Measurements from ENCODE around the gene ALOXE3. TPM values are rescaled to one million over a fixed set of nuclear protein-coding genes. Genes with fewer than 3 reads are reported as not detected.

Gene ALOXE3
- total and polyA plus RNA-seq, 4 donors = 0.12 to 0.68 (median 0.28) TPM; not detected in 1

DNA sequence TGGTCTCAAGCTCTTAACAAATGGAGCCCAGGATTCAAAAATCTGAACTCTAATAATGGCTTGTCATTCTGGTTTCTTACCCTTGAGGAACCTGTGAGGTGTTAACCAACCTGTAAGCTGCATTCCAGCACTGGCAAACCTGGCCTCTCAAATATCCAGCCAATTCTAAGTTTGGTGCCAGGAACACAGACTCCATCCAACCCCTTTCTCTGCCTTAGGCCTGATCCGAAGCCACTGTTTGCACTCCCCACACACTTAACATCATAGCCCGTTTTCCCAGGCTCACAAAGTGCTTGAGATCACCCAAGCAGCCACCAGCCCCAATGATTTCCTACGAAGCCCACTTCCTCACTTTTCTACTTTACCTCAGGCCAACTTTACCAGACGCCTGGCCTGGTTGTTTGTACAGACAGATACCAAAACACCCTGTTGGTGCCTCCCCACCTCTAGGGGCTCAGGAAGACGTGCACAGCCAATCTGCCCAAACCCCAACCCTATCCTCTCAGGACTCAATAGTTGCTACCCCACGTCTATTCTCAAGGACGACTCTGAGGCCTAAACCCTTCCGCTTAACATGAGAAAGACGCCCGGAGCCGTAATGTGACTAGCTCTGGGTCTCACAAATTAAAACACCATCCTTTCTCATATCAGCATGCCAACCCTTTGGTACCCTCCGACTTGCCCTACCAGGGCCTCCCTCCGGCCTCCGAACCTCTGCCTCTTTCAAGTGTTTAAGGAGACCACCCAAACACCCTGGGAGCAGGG is 37.1 kb upstream of the ALOXE3 start:
- Histone ChIP-seq H3K4me3 (peak overlapping the region; percentile 94), H3K9me3 (ENCODE audit: control insufficient read depth in 4 of 4, insufficient read depth in 3 of 4, low read length in 3 of 4) (no peaks in the 10 kb centered on the region), H3K27ac (ENCODE audit: low read depth in 1 of 2, low read length in 1 of 2) (peak overlapping the region; percentile 89 to 100), H3K4me1 (ENCODE audit: control insufficient read depth in 5 of 5, insufficient read depth in 5 of 5, low read length in 5 of 5) (peaks cover 5 to 58% (median 31%) of the 10 kb centered on the region in 5 donors), H3K27me3 (ENCODE audit: control insufficient read depth in 3 of 3, insufficient read depth in 3 of 3, low read length in 2 of 3) (no peaks in the 10 kb centered on the region), H3K36me3 (ENCODE audit: control insufficient read depth in 4 of 4, insufficient read depth in 4 of 4, low read length in 4 of 4) (peaks cover 0 to 14% (median 9%) of the 10 kb centered on the region in 4 donors), H3K9ac (ENCODE audit: insufficient read depth in 1 of 2, low read length in 2 of 2) (peak overlapping the region; percentile 99 to 100)
- TF ChIP-seq, protein P1, sequence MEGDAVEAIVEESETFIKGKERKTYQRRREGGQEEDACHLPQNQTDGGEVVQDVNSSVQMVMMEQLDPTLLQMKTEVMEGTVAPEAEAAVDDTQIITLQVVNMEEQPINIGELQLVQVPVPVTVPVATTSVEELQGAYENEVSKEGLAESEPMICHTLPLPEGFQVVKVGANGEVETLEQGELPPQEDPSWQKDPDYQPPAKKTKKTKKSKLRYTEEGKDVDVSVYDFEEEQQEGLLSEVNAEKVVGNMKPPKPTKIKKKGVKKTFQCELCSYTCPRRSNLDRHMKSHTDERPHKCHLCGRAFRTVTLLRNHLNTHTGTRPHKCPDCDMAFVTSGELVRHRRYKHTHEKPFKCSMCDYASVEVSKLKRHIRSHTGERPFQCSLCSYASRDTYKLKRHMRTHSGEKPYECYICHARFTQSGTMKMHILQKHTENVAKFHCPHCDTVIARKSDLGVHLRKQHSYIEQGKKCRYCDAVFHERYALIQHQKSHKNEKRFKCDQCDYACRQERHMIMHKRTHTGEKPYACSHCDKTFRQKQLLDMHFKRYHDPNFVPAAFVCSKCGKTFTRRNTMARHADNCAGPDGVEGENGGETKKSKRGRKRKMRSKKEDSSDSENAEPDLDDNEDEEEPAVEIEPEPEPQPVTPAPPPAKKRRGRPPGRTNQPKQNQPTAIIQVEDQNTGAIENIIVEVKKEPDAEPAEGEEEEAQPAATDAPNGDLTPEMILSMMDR (IDR thresholded peaks at IDR 0.05; ENCODE audit: control extremely low read depth, extremely low read depth) = no peak
- ATAC-seq (ENCODE audit: insufficient read depth, low FRiP score) (no peak), DNase-seq (peak in 2 of 3 donors; percentile 50 to 51)
- 26 to 52% methylated on average over 14 of the region's 14 CpGs for WGBS, 2 donors

DNA sequence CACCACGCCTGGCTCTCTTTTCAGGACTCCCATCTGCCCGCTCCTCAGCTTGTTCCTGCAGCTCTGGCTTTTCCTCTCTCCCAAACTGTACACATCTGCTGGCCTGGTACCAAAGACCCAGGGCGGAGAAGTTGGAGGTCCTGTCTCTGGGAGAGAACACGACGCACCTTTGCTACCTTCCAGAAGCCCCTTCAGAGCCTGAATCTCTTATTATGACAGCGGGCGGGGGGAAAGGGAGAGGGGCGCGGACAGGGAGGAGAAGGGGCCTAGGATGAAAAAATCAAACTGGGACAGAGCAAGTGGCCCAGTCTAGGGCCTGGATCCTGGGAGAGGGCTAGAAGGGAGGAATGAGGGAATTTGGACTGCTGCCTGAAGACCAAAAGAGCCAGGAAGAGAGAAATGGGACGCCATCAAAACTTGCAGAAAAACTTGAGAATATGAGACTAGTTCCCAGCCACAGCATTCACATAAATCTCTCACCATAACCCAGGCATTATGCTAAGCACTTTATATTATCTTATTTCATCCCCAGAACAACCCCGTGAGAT is 36.4 kb upstream of the ALOXE3 start:
- no peak for ATAC-seq (ENCODE audit: insufficient read depth, low FRiP score)
- H3K4me1 ChIP-seq (ENCODE audit: control insufficient read depth in 5 of 5, insufficient read depth in 5 of 5, low read length in 5 of 5) = peaks cover 5 to 58% (median 31%) of the 10 kb centered on the region in 5 donors
- WGBS, 2 donors = 28 to 58% methylated on average over 10 to 11 of the region's 11 CpGs

DNA sequence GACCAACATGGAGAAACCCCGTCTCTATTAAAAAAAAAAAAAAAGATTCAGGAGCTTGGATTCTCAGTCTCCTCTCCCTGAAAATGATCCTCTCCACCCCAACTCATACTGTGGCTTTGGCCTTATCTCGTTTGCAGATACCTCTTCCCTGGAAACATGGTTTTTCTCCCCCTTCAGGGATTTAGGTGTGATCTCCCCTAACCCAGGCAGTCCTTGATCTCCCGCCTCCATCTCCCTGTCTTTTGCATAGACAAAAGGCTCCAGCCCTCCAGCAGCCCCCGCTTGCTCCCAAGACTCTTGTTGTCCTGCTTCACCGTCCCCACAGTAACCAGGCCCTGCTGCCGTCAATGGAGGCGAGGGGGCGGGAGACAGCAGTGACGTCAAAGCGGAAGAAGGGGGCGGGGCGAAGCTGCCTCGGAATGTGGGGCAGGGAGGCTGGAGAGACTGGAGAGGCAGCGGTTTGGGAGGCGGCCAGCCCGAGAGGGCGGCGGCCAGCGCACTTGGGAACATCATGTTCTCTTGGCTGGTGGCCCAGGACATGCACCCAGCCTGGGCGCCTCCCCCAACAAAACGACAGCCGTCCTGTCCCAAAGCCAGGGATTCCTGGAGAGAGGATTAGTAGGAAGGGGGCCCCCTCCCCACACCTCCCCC is 35.8 kb upstream of the ALOXE3 start:
- 3% methylated on average over 22 of the region's 22 CpGs for WGBS, 2 donors
- Histone ChIP-seq H3K27me3 (ENCODE audit: control insufficient read depth in 3 of 3, insufficient read depth in 3 of 3, low read length in 2 of 3) (no peaks in the 10 kb centered on the region), H3K4me1 (ENCODE audit: control insufficient read depth in 5 of 5, insufficient read depth in 5 of 5, low read length in 5 of 5) (peaks cover 5 to 58% (median 31%) of the 10 kb centered on the region in 5 donors), H3K9ac (ENCODE audit: insufficient read depth in 1 of 2, low read length in 2 of 2) (peak overlapping the region; percentile 74 to 100), H3K9me3 (ENCODE audit: control insufficient read depth in 4 of 4, insufficient read depth in 3 of 4, low read length in 3 of 4) (no peaks in the 10 kb centered on the region), H3K4me3 (peak overlapping the region; percentile 94), H3K27ac (ENCODE audit: low read depth in 1 of 2, low read length in 1 of 2) (peak overlapping the region; percentile 99 to 100), H3K36me3 (ENCODE audit: control insufficient read depth in 4 of 4, insufficient read depth in 4 of 4, low read length in 4 of 4) (peaks cover 10 to 17% (median 16%) of the 10 kb centered on the region in 4 donors)
- peak; percentile 11 for ATAC-seq (ENCODE audit: insufficient read depth, low FRiP score)
- peak; percentile 100 for DNase-seq
- TF ChIP-seq, protein P1 (IDR thresholded peaks at IDR 0.05; ENCODE audit: control extremely low read depth, extremely low read depth) = no peak

More for the DNA sequence above, 36.4 kb upstream of the ALOXE3 start:
- Histone ChIP-seq H3K4me3 (peak overlapping the region; percentile 94), H3K27me3 (ENCODE audit: control insufficient read depth in 3 of 3, insufficient read depth in 3 of 3, low read length in 2 of 3) (no peaks in the 10 kb centered on the region), H3K9ac (ENCODE audit: insufficient read depth in 1 of 2, low read length in 2 of 2) (peak overlapping the region; percentile 41 to 100), H3K9me3 (ENCODE audit: control insufficient read depth in 4 of 4, insufficient read depth in 3 of 4, low read length in 3 of 4) (no peaks in the 10 kb centered on the region), H3K36me3 (ENCODE audit: control insufficient read depth in 4 of 4, insufficient read depth in 4 of 4, low read length in 4 of 4) (peaks cover 4 to 17% (median 13%) of the 10 kb centered on the region in 4 donors), H3K27ac (ENCODE audit: low read depth in 1 of 2, low read length in 1 of 2) (peak overlapping the region; percentile 89 to 100)
- TF ChIP-seq, protein P1 (IDR thresholded peaks at IDR 0.05; ENCODE audit: control extremely low read depth, extremely low read depth) = no peak
- peak in 1 of 3 donors; percentile 69 for DNase-seq

Data from lung (tissue), 12 donors.